H1 (cell line): ENCODE measurements around the gene RBMX2. TPM values are rescaled to one million over a fixed set of nuclear protein-coding genes. Genes with fewer than 3 reads are reported as not detected.

Source experiments
- CTCF ChIA-PET: fragments of 300-600 bp; sonication (Branson Sonifier 250); formaldehyde crosslinking; loops from one replicate; lab custom pipeline; 2021; ENCODE audit not compliant: partially characterized antibody; lab: Charles Lee
- POLR2A ChIA-PET: fragments of 300-600 bp; sonication (Branson Sonifier 250); formaldehyde crosslinking; loops from one replicate; lab custom pipeline; 2021; ENCODE audit warnings: inconsistent platforms; ENCODE audit not compliant: partially characterized antibody; lab: Charles Lee
- DNase-seq, 2 experiments: peaks; one replicate each; pipeline versions ENCODE4 v3.0.0 to v3.0.0-alpha.2; 2010 to 2022; ENCODE audit warnings: low spot score in 2 of 2, low read depth in 1 of 2, mixed read lengths in 1 of 2
- FAIRE-seq: peaks from 2 replicates; lab custom pipeline; 2011; peaks lifted over from hg19 to GRCh38; lab: Jason Lieb, UNC
- H2AFZ ChIP-seq: 2 replicates; pipeline ENCODE4 v1.8.1; 2012; ENCODE audit warnings: low read length, inconsistent platforms
- H2AK5ac ChIP-seq: 2 replicates; pipeline ENCODE4 v1.6.1; 2013; ENCODE audit warnings: low read depth, low read length
- H2BK120ac ChIP-seq: replicated peaks from 2 replicates; pipeline ENCODE3; 2013; ENCODE audit warnings: low read depth, low read length, inconsistent platforms
- H2BK12ac ChIP-seq: 2 replicates; pipeline ENCODE4 v1.6.1; 2013; ENCODE audit warnings: low read depth, low read length
- H2BK15ac ChIP-seq: 2 replicates; pipeline ENCODE4 v1.6.1; 2013; ENCODE audit warnings: low read length
- H2BK20ac ChIP-seq: 2 replicates; pipeline ENCODE4 v1.6.1; 2013; ENCODE audit warnings: low read length
- H2BK5ac ChIP-seq: 2 replicates; pipeline ENCODE4 v1.6.1; 2013; ENCODE audit warnings: low read depth, low read length
- H3K14ac ChIP-seq: 2 replicates; pipeline ENCODE4 v1.6.1; 2013; ENCODE audit warnings: inconsistent platforms; ENCODE audit not compliant: insufficient read length
- H3K18ac ChIP-seq: 2 replicates; pipeline ENCODE4 v1.6.1; 2013; ENCODE audit warnings: low read length; ENCODE audit errors: extremely low read depth
- H3K23ac ChIP-seq: 2 replicates; pipeline ENCODE4 v1.6.1; 2013; ENCODE audit warnings: inconsistent platforms; ENCODE audit not compliant: insufficient read length
- H3K23me2 ChIP-seq: 2 replicates; pipeline ENCODE4 v1.6.1; 2013; ENCODE audit warnings: low read depth, low read length
- H3K27ac ChIP-seq: 2 replicates; pipeline ENCODE4 v1.6.1; 2011; ENCODE audit warnings: low read depth, low read length, inconsistent platforms
- H3K27me3 ChIP-seq, 4 experiments: replicated peaks in 1 of 4; 1 replicate in 1 of 4; 2 replicates in 3 of 4; pipeline versions ENCODE4 v1.6.1 to v1.8.1; 2011 to 2013; ENCODE audit warnings: low read length in 3 of 4, mild to moderate bottlenecking in 3 of 4, inconsistent platforms in 2 of 4, mixed read lengths in 2 of 4, moderate library complexity in 1 of 4; ENCODE audit not compliant: control insufficient read depth in 3 of 4, insufficient read depth in 3 of 4; ENCODE audit errors: extremely low read depth in 1 of 4
- H3K36me3 ChIP-seq, 4 experiments: 2 replicates each; pipeline versions ENCODE4 v1.6.1 to v1.8.1; 2011 to 2013; ENCODE audit warnings: mild to moderate bottlenecking in 4 of 4, low read length in 3 of 4, moderate library complexity in 2 of 4, control low read depth in 1 of 4, inconsistent platforms in 1 of 4; ENCODE audit not compliant: insufficient read depth in 4 of 4, control insufficient read depth in 2 of 4
- H3K4ac ChIP-seq: replicated peaks from 2 replicates; pipeline ENCODE3; 2013; ENCODE audit warnings: low read length, low read depth, mixed read lengths, inconsistent platforms; ENCODE audit not compliant: insufficient read length
- H3K4me1 ChIP-seq, 4 experiments: replicated peaks in 1 of 4; 1 replicate in 1 of 4; 2 replicates in 3 of 4; pipeline versions ENCODE4 v1.6.1 to v1.8.1; 2011 to 2013; ENCODE audit warnings: low read length in 3 of 4, inconsistent platforms in 2 of 4, mixed read lengths in 1 of 4; ENCODE audit not compliant: insufficient read depth in 4 of 4, control insufficient read depth in 3 of 4
- H3K4me2 ChIP-seq, 2 experiments: 2 replicates each; pipeline versions ENCODE4 v1.6.1 to v1.8.1; 2011 to 2013; ENCODE audit warnings: low read depth in 2 of 2, low read length in 2 of 2, control low read depth in 1 of 2, inconsistent platforms in 1 of 2, mild to moderate bottlenecking in 1 of 2; ENCODE audit not compliant: insufficient read depth in 1 of 2
- H3K4me3 ChIP-seq, 4 experiments: fragments of 200-600, 300-600 bp in 1 of 4; sonication (generic), shearing (Covaris generic), sonication (Bioruptor Twin) in 1 of 4; 2 replicates each; pipeline versions ENCODE4 v1.5.1 to v1.8.1; 2011 to 2016; ENCODE audit warnings: low read length in 4 of 4, low read depth in 3 of 4, control low read depth in 2 of 4, inconsistent platforms in 2 of 4, mild to moderate bottlenecking in 2 of 4, mixed read lengths in 1 of 4, moderate library complexity in 1 of 4; ENCODE audit not compliant: insufficient read depth in 2 of 4; ENCODE audit errors: extremely low read depth in 1 of 4
- H3K56ac ChIP-seq: replicated peaks from 2 replicates; pipeline ENCODE3; 2013; ENCODE audit warnings: low read depth, mild to moderate bottlenecking, mixed read lengths, low read length, inconsistent platforms; ENCODE audit not compliant: insufficient read length
- H3K79me1 ChIP-seq: 2 replicates; pipeline ENCODE4 v1.6.1; 2013; ENCODE audit warnings: low read depth, low read length, control low read depth
- H3K79me2 ChIP-seq, 2 experiments: 2 replicates each; pipeline versions ENCODE4 v1.6.1 to v1.8.1; 2012 to 2013; ENCODE audit warnings: low read length in 2 of 2, mild to moderate bottlenecking in 2 of 2, inconsistent platforms in 1 of 2; ENCODE audit not compliant: insufficient read depth in 2 of 2, control insufficient read depth in 1 of 2
- H3K9ac ChIP-seq, 4 experiments: replicated peaks in 1 of 4; 1 replicate in 1 of 4; 2 replicates in 3 of 4; pipeline versions ENCODE4 v1.6.1 to v1.8.1; 2011 to 2013; ENCODE audit warnings: low read depth in 3 of 4, low read length in 3 of 4, control low read depth in 2 of 4, mild to moderate bottlenecking in 2 of 4, moderate library complexity in 2 of 4, inconsistent platforms in 1 of 4; ENCODE audit errors: extremely low read depth in 1 of 4
- H3K9me3 ChIP-seq, 2 experiments: 2 replicates each; pipeline versions ENCODE4 v1.6.1 to v1.8.1; 2012 to 2013; ENCODE audit warnings: mild to moderate bottlenecking in 2 of 2, moderate library complexity in 2 of 2, control low read depth in 1 of 2, inconsistent platforms in 1 of 2, low read depth in 1 of 2, low read length in 1 of 2, mixed read lengths in 1 of 2; ENCODE audit not compliant: insufficient read depth in 2 of 2
- H4K20me1 ChIP-seq, 2 experiments: replicated peaks in 1 of 2; 2 replicates each; pipeline versions ENCODE3 to v1.8.1; 2011 to 2013; ENCODE audit warnings: inconsistent platforms in 2 of 2, low read length in 2 of 2, mild to moderate bottlenecking in 1 of 2; ENCODE audit not compliant: insufficient read depth in 2 of 2, control insufficient read depth in 1 of 2
- H4K5ac ChIP-seq: 2 replicates; pipeline ENCODE4 v1.6.1; 2013; ENCODE audit warnings: low read length, low read depth, mixed read lengths, inconsistent platforms; ENCODE audit not compliant: insufficient read length
- H4K8ac ChIP-seq: 2 replicates; pipeline ENCODE4 v1.8.0; 2013; ENCODE audit warnings: mild to moderate bottlenecking, moderate library complexity, low read length, inconsistent platforms; ENCODE audit not compliant: insufficient read depth; ENCODE audit errors: extremely low read depth
- H4K91ac ChIP-seq: replicated peaks from 2 replicates; pipeline ENCODE3; 2013; ENCODE audit warnings: low read length, mixed read lengths, inconsistent platforms; ENCODE audit not compliant: insufficient read length
- GTF2F1 ChIP-seq: IDR thresholded peaks from 2 replicates; pipeline ENCODE4 v1.6.1; 2012; ENCODE audit warnings: low read depth, low read length, improper control_type of control experiment, borderline replicate concordance
- KDM5A ChIP-seq: fragments of 200-600 bp; IDR thresholded peaks from 2 replicates; pipeline ENCODE4 v1.7.1; 2012; ENCODE audit warnings: mild to moderate bottlenecking, low read length, inconsistent platforms, mixed read lengths
- SIRT6 ChIP-seq: IDR thresholded peaks from one replicate; pipeline ENCODE4 v1.7.1; 2012; ENCODE audit warnings: low read length, inconsistent platforms
- WGBS, 2 experiments: shearing (Covaris generic) in 1 of 2; methylation state at CpG; one replicate each; pipeline versions ENCODE4 v1.1.6 to v1.1.7; 2013 to 2015; ENCODE audit warnings: low lambda C conversion rate in 2 of 2, mixed read lengths in 2 of 2, inconsistent platforms in 1 of 2, low coverage in 1 of 2, missing lambda C conversion rate in 1 of 2; ENCODE audit not compliant: insufficient replicate concordance in 2 of 2, insufficient coverage in 1 of 2, insufficient read length in 1 of 2; ENCODE audit errors: extremely low coverage in 1 of 2, missing lambda C conversion rate in 1 of 2; 5-methylcytosine and 5-hydroxymethylcytosine counted together
- polyA plus RNA-seq, 7 experiments: library from polyadenylated mRNA; depleted of rRNA in 3 of 7; stranded (reverse) in 5 of 7; unstranded in 2 of 7; fragments of >200 nt in 5 of 7; fragments of 200-250 nt in 2 of 7; gene quantifications; 1 replicate in 5 of 7; 2 replicates in 1 of 7; 4 replicates in 1 of 7; pipeline versions ENCODE4 v1.2.1 to v1.2.3, GENCODE V29; 2011 to 2013; ENCODE audit warnings: missing spikeins in 2 of 7, mixed read lengths in 2 of 7
- total RNA-seq: library from RNA; stranded (reverse); fragmentation: NEBNext Ultra II Directional; extraction: Animal tissue kit (Norgen Biotek cat#: 25700); gene quantifications from 2 replicates; pipeline ENCODE4 v1.2.1, GENCODE V29; 2021
- TF ChIP-seq, protein P1 (sequence below), 3 experiments: IDR thresholded peaks; 1 replicate in 2 of 3; 2 replicates in 1 of 3; pipeline versions ENCODE4 v1.5.1 to v1.6.1; 2011; ENCODE audit warnings: low read length in 3 of 3, mild to moderate bottlenecking in 3 of 3, inconsistent platforms in 2 of 3, low read depth in 1 of 3, moderate library complexity in 1 of 3; ENCODE audit not compliant: insufficient read depth in 1 of 3; ENCODE audit errors: control extremely low read depth in 1 of 3

RBMX2 gene
- total and polyA plus RNA-seq, 2 of the 8 experiments (the other 6 are each of a cell fraction or from before 2014, with no cell fraction given) = 10.8 to 23.2 TPM

DNA sequence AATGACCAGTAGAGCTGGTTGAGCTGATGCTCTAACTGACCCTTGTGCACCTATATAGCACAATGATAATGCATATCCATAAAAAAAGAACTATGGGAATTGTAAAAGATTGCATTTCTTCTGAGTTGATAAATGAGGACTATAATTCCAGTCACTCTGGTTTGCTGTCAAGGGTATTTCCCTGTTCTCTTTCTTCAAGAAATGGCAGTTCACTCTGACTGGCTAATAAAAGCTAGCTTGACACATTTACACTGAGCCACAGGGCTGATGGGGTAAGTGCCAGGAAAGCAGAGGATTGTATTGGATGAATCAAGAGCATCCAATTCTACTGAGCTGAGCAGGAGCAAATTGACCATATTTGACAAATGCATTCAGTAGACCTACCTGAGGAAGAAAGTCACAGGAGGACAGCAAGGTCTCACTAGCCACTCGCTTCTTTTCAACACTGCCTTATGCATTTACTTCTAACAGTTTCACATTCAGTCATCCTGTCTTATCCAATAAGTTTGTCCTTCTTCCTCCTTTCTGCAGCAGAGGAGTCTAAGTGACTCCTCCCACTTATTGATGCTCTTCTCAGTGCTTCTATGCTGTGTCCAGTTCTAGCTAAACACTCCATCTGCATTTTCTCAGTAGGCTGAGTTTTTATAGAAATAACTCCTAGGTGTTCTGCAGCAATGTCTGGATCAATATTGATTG lies 43.0 kb downstream of the RBMX2 start:
- CTCF ChIA-PET = interaction anchor here (1.0 to 1.1 kb wide), 2 partner anchors 21 to 131 kb away, joined by 3 to 5 read pairs; no protein-coding TSS in a partner anchor
- WGBS, 2 experiments = 100% methylated on average over 1 of the region's 1 CpG; no CpG with 5 or more reads in 1 of the 2 experiments

More for the DNA sequence above, 43.0 kb downstream of the RBMX2 start:
- Histone ChIP-seq H3K4me3 (no peak overlapping the region), H4K91ac (no peak overlapping the region), H3K14ac (no peak overlapping the region), H2AK5ac (no peak overlapping the region), H3K79me2 (no peaks in the 10 kb centered on the region), H3K18ac (no peak overlapping the region), H3K36me3 (no peaks in the 10 kb centered on the region), H4K8ac (no peak overlapping the region), H4K5ac (no peak overlapping the region), H3K23ac (no peak overlapping the region), H3K23me2 (no peaks in the 10 kb centered on the region), H3K4me1 (no peaks in the 10 kb centered on the region), H3K9me3 (no peaks in the 10 kb centered on the region), H3K9ac (no peak overlapping the region), H3K27me3 (no peaks in the 10 kb centered on the region), H3K4ac (no peak overlapping the region), H2BK20ac (no peak overlapping the region), H3K79me1 (no peaks in the 10 kb centered on the region), H3K27ac (no peak overlapping the region), H3K56ac (no peak overlapping the region), H2AFZ (no peak overlapping the region), H2BK15ac (no peak overlapping the region), H2BK120ac (no peak overlapping the region), H2BK12ac (no peak overlapping the region), H3K4me2 (no peak overlapping the region), H4K20me1 (no peaks in the 10 kb centered on the region), H2BK5ac (no peak overlapping the region)
- FAIRE-seq (no peak), DNase-seq (no peak)
- POLR2A ChIA-PET = no interaction called here
- TF ChIP-seq KDM5A = no peak
- TF ChIP-seq, protein P1, sequence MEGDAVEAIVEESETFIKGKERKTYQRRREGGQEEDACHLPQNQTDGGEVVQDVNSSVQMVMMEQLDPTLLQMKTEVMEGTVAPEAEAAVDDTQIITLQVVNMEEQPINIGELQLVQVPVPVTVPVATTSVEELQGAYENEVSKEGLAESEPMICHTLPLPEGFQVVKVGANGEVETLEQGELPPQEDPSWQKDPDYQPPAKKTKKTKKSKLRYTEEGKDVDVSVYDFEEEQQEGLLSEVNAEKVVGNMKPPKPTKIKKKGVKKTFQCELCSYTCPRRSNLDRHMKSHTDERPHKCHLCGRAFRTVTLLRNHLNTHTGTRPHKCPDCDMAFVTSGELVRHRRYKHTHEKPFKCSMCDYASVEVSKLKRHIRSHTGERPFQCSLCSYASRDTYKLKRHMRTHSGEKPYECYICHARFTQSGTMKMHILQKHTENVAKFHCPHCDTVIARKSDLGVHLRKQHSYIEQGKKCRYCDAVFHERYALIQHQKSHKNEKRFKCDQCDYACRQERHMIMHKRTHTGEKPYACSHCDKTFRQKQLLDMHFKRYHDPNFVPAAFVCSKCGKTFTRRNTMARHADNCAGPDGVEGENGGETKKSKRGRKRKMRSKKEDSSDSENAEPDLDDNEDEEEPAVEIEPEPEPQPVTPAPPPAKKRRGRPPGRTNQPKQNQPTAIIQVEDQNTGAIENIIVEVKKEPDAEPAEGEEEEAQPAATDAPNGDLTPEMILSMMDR (IDR thresholded peaks at IDR 0.05; ENCODE audit: control extremely low read depth in 1 of 3, insufficient read depth in 1 of 3, low read depth in 1 of 3, low read length in 3 of 3) = no peak
- TF ChIP-seq GTF2F1 = no peak
- TF ChIP-seq SIRT6 = no peak
